ENCODE results near the gene IRX2.

IRX2 gene

DNA sequence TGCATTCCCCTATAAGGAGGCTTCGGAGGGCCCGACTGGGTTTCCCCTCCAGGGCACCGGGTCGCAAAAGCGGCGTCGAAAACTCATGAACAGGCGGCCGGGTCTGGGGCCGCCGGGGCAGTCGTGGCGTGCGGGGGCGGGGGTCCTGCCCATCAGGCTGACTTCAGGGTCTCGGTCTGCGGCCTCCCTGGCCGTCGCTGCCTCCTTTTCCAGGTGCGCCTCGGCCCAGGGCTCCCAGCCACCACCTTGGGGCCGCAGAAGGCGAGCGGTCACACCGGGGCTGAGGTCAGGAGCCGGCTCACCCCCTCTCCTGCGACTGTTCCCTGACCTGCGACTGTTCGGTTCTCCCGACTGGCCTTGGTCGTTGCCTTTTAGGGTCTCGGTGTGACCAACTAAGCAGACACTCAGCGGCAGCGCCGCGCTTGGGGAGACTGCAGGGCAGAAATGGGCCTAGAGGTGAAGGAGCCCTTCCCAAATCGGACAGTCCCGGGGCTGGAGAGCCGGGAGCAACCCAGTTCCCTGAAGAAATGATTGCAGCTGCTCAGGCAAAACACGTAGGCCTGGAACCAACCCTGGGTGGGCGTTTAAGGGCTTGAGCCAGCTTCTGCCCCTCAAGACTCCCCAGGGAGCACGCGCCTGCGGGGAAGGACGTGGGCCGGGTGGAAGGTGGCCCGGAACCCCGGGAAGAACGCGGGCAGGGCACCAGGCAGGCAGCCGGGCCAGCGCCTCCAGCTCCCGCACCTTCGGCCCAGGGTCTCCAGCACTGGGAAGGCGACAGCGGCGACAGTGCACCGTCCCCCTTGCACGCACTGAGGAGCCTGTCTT is 11.2 kb downstream of the IRX2 start:
- no peak for DNase-seq (ENCODE audit: low read depth)

DNA sequence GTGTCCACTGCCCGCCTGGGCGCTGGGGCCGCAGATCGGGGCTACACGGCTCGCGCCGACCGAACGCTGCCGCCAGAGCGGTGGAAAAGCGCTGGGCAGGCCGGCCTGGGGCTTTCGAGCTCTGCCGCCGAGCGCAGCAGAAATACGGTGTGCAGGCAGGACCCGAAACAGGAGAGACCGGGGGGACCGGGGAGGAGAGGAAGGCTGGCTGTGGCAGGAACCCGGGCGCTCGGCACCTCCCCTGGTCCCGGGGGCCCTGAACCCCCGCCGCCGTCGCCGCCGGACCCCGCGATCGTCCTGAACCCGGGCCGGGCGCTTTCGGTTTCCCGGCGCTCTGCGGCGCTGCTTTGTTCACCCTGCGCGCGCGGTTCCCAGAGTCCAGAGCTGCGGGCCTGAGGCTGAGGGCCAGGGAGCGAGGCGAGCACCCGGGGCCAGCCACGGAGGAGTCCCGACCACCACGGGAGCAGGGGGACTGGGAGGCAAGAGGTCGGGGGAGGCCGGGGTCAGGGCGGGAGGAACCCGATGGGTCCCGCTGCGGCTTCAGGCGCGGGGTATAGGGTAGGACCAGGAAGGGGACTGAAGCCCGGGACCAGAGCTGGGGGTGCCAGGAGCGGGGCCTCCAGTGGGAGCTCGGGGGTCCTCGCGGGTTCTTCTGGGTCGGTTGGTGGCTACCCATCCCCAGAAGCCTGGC is 12.0 kb downstream of the IRX2 start:
- DNase-seq (ENCODE audit: low read depth): no peak

DNA sequence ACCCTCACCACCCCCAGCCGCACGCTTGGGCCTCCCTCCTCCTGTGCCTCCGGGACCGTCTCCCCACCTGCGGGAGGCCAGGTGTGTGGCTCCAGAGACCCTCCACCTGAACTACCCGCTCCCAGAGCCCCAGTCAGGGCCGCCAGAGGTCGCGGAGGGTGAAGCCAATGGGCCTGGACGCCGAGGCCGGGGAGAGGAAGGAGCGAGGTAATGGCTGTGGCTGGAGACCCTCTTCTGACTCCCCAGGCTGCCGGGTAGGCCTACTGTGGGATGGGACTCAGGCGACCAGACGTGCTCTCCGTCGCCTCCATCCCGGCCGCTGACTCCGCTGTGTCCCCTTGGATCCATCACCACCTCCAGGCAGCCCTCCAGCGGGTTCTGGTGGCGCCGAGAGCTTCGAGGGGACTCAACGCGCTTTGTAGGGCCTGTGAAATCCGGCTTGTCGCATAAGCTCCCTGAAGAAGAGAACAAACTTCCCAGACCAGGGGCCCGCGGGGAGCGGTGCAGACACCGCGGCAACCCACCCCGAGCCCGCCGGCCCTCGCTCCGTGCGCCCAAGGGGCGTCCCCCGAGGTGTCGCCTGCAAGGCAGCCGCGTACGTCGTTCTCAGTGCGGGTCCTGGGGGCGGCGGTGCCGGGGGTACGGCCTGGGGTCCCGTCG is 12.6 kb downstream of the IRX2 start:
- no peak for DNase-seq (ENCODE audit: low read depth)

DNA sequence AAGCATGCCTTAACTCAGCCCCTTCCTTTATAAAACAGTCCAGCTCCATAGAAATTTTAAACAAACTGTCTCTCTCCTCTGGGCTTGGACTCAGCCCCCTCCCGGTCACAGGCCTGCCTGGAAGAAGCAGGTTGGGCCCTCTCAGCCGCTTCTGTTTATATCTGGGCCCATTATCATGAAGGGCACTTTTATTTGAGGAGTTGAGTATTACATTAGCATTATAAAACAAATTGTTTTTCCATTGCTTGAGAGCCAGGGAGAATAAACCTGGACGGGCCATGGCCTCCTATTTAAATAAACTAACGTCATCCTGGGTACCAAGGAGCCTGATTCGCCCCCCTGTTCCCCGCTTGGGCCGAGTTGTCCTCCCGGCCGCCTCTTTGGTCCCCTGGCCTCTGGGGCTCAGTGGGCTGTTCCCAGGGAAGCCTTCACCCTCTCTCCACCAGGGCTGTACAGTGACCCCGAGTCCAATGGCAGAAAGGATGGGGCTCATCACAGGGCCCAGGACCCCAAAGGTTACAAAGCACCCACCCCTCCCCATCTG is 13.2 kb downstream of the IRX2 start:
- no peak for DNase-seq (ENCODE audit: low read depth)

DNA sequence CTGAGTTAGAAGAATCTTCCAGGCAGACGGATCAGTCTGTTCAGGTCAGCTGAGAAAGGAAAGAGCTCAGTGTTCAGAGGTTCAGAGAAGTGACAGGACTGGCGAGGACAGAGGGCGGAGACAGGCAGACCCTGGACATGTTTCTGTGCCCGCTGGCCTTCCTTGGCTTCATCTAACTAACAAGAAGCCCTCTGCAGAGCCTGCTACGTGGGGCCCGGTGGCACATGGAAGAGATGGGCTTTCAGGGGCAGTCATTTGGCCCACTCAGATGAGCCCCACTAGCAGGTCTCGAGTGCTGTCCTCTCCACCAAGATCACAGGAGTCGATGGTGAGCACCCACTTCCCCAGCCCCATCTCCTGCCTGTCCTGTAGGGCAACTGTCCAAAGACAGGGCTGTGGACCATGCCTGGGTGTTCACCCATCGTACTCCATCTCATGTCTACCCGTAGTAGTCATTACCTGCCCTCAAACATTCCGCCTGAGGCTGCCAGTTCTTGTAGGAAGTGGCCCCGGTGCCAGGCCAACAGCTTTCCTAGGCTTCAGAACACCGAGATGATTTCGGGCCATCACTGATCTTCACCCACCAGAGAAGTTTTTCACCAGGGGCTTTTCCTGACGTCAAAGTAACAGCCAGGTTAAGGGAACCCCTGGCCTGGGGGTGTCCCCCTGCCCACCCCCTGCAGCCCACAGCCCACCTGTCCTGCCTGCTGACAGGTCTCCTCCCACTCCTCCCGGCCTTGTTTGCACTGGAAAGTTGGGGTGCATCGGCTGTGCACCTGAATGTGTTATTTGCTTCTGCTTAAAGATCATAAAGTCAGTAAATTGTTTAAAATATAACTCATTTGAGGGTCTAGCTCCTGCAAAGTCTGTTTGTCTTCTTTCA is 14.0 kb downstream of the IRX2 start:
- DNase-seq (ENCODE audit: low read depth): no peak

DNA sequence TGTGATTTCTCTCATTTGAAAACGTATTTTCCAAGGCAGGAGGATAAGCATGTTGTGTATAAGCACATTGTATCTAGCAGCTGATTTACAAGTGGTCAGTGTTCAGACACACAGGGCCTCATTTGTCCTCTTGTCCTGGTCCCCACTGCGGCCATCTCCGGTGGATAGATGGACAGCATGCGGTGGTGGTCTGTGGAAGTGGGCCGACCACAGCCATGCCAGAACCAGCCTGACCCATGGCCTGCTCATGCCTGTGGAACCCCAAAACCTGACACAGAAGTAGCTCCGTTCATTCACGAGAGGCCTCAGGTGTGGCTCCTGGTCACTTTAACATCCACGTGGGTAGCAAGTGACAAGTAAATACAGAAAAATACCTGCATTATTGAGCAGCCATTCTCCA is 14.6 kb downstream of the IRX2 start:
- no peak for DNase-seq (ENCODE audit: low read depth)

DNA sequence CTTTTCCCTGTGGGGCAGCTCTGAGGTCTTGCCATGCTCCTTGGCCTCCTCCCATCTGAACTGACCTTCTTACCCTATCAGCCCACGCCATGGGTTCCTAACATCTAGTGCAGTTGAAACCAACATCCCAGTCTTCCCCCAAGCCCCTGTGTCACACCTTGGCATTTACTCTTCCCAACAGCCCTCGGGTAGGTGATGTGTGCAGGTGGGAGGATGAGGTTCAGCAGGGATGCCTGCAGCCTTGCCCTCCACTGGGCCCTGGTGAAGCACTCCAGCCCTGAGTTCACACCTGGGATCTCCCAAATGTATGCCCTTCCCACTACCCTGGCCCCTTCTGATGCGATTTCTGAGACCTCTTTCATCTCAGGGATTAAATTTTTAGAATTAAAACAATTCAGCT is 15.5 kb downstream of the IRX2 start:
- DNase-seq (ENCODE audit: low read depth): no peak

DNA sequence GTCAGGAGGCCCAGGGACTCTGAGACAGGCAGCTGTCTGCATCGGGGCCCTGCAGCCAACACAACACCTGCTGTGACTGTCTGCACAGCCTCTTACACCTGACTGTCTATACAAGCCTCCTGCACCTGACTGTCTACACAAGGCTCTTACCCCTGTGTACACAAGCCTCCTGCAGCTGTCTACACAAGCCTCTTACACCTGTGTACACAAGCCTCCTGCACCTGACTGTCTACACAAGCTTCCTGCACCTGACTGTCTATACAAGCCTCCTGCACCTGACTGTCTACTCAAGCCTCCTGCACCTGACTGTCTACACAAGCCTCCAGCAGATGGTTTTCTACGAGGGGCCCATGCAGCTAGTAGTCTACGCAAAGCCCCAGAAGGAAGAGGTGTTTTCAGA is 18.6 kb downstream of the IRX2 start:
- DNase-seq (ENCODE audit: low read depth): no peak

DNA sequence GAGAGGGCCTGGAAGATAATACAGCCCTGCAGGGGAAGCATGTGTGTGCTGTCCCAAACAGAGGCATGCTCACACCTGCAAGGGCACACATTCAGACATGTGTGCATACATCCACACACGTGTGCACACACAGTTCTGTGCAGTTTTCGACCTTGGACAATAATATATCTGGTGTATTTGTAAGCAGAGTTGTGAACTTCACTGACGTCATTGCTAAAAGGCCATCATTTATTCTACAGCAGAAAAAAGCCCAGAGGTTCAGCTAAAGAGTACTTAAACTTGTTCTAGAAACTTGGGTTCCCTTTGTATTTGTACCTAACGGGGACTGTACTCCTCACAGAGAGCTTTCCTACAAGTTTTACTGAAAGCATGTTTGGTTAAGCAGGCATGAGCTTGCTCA is 19.5 kb downstream of the IRX2 start:
- no peak for DNase-seq (ENCODE audit: low read depth)

DNA sequence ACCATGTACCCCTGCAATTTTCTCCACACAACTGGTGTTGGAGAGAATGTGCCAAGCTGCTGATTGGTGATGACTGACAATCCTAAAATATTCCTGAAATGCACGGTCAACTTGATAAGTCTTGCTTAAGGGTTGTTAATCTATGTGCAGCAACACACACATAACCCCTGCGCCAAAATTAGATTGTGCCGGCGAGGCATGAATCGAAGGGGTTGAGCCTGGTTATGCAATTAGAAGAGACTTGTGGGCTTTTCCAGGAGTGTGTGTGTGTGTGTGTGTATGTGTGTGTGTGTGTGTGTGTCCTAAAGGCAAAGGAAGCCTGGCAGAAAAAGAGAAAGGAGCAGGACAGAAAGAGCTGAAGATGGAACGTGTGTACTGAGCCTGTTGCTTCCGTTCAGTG is 22.3 kb downstream of the IRX2 start:
- no peak for DNase-seq (ENCODE audit: low read depth)

DNA sequence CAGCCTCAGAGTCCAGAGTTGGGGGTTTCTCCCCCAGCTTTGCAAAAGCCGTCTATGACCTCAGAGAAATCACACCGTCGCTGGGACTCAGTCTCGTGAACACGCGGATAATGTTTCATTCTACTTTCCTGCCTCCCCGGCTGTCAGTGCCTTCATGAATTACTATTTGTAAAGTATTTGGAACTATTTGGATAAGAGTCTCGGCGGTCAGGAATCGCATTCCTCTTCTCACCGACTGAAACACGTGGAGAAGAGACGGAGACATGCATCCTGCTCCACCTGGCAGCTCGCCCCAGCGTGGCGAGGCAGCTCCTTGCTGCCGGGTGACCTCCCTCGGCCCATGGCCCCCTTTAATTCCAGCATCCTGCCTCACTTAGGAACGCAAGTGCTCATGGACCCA is 23.9 kb downstream of the IRX2 start:
- no peak for DNase-seq (ENCODE audit: low read depth)

DNA sequence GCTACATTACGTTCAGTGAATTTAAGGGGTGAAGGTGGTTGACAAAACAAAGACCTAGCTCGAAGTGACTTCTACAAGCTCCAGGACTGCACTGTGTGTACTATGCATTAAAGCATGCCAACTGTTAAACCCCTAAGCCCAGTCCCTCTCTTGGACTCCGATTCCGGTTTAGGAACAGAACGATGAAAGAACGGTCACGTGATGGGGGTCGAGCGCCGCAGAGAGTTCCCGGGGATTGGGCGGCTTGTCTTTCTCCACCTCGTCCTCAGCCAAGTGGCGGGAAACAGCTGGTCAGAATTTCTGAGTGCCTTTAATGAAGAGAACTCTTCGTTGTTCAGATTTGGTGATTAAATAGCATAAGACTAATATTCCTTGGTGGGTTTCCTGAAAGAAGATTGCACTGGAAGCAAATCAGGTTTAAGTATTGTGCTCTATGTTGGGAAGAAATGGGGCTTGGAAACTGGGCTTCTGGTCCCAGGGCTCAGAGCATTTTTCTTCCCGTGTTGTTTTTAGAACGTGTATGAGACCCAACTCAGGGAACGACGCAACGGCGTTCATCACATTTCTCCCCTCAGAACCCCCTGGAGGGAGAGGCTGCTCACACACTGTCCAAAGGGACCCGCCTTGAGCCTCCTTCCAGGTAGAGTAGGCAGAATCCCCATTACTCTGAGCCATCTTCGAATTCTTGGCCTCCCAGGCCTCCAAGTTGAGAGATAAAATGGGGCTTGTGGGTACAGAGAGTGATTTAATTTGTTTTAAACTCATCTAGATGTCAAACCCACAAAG is 25.3 kb downstream of the IRX2 start:
- DNase-seq (ENCODE audit: low read depth): no peak

DNA sequence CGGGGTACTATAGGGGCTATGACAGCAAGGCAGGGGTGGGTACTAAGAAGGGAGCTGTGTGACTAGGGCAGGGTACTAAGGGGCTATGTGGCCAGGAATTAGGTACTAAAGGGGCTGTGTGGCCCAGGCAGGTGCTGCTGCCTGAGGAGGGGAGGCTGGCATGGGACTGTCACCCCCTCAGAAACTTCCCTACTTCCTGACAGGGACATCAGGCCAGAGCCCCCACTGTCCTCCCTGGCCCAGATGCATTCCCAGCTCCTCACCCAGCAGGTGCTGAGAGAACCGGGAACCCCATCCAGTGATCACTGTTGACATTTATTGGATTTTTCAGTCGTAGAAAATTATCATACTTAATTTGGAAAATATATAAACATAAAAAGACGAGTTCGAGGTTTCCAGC is 26.6 kb downstream of the IRX2 start:
- no peak for DNase-seq (ENCODE audit: low read depth)

DNA sequence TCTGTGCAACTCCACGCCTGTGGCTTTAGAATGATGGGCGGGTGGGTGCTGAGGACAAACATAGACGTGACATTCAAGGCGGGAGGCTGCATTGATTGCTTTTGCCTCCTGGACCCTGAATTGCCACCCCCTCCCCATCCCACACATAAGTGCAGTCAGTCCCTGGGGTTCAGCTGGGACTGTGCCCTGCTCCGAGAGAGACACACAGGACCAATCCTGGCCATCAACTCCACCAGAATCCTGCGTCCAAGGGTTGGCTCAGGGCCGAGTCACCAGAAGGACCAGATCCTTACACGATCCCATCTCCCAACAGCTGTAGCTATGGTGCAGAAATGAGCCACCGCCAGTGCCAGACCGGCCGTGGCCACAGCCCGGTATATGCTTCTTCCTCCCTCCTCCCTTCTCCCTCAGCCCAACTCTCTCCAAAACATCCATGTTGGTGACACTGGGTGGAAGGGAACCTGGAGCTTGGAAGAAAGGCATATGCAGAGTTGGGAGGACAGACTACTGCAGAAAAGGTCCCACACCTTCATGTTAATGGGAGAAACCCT is 27.4 kb downstream of the IRX2 start:
- no peak for DNase-seq (ENCODE audit: low read depth)

DNA sequence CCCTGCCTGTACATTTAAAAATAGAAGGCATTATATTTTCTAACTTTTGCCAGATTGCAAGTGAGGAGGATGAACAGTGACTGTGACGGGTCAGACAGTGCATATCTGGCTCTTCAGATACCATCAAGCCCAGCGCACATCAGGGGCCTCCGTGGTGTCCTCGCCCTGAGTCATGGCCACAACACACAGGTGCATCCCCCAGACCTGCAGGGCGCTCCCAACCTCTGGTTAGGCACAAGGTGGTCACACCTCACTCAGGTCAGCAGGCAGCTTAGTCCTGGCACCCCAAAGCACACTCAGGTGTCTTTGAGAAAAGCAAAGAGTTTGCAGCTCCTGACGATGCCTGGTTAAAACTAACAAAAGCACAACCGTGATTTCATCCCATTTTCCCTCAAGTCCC is 28.6 kb downstream of the IRX2 start:
- DNase-seq (ENCODE audit: low read depth): no peak

DNA sequence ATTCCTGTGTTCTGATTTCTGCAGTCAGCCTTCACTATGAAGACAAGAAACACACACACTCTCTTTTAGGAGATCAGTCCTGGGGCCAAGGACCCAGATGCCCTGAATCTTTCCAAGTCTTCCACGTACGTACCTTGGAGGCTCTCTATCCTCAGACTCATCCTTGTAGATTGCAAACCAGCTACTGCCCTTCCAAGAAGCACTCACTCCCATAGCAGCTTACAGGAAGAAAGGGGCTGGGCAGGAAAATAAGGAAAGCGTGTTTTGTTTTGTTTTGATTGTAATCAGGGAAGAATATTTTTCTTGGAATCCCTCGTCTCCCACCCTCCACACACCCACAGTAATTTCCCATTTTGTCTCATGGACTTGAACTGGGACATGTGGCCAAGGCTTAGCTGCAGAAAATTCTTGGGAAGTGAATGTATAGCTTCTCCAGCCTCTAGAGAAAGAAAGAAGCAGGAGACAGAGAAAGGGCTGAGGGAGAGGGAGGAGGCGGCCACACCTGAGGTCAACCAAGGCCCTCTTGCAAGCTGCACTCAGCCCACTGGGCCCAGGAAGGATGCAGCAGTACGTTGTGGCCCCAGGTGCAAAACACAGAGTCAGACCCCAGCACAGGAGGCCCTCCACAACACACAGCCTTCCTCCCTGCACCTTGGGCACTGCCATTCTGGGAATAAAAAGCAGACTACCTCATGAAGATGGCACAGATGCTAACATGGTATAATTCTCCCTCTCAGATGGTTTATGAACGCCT is 29.9 kb downstream of the IRX2 start:
- no peak for DNase-seq (ENCODE audit: low read depth)

DNA sequence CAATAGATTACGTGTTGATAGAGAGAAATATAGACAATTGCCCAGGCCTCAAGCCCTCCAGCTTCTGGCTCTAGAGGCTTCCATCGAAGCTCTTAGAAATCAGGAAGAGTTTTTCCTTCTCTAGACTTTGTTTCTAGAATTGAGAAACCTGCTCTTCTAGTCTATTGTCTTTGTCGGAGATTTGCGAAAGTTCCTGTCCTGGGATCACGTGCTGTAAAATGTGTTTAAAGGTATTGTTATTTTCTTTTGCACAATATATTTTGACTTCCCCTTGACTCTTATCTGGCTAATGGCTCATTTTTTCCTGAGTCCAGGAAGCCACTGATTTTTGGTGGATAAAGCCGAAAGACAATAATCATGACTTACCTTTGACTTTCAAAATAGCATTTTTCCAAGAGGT is 32.1 kb downstream of the IRX2 start:
- DNase-seq (ENCODE audit: low read depth): no peak

DNA sequence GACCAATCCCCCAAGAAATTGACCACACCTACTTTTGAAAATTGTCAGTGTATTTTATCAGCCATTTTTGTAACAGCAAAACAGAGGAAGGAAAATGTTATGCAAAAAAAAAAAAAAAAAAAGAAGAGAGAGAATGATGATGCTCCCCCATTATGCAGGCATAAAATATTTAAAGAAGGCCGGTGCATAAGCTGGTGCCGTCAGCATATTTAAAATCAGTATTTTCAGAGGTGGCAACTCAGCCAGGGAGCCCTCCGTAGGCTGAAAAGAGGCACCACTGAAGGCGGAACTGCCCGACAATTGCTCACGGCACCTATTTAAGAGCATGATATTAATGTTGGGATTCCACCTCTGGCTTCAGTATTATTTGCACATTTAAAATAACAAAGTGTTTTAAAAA is 33.4 kb downstream of the IRX2 start:
- no peak for DNase-seq (ENCODE audit: low read depth)

DNA sequence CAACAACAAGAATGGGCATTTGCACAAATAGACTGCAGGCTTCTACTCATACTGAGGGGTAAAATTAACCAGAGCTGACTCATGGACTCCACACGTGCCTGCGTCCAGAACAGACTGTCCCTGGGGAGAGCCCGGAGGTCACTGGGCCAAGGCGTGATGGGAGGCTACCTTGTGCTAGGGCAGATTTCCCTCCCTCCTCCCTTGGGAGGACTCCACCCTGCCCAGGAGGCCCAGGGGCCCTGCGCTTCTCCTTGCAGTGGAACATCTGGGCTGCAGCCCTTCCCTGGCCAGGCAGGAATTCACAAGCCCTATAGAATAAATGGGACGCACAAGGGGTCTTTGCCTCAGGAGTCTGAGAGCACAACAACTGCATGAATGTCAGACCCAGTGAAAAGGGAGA is 35.6 kb downstream of the IRX2 start:
- no peak for DNase-seq (ENCODE audit: low read depth)

DNA sequence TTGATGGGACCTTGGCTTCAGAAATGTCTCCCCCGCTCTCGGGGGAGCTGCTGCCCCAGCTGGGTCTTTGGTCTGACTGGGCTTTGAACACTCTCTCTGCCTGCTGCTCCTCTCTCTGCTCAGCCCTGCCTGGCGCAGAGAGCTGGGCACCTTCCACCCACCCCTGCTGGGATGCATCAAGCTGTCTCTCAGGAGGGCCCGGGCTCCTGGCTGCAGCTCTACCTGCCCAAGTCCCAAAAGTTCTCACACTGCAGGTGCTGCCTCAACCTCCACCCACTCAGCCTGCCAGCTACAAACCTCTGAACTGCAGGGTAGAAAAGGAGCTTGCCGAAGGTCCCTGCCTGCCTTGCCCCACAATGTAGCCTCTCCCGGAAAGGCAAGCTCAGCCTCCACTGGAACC is 36.7 kb downstream of the IRX2 start:
- no peak for DNase-seq (ENCODE audit: low read depth)
